GM21390 (cell line): ENCODE measurements around the gene ZNF621.

Experiments used
- ATAC-seq: cut with Tn5 transposase; IDR thresholded peaks from one replicate; pipeline ENCODE4 v1.9.1; 2021; ENCODE audit not compliant: unreplicated experiment

The ZNF621 gene

GRCh38 chr3:40524568-40525285, at the start of gene ZNF621:
Gene ZNF621 (plus strand): TSS chr3:40524960. CDS start chr3:40525841, 881 bp downstream.
- ATAC-seq = peak; percentile 98

GRCh38 chr3:40476478-40477470, 48.0 kb upstream of the ZNF621 start, which contains the start of gene ZNF619:
Gene ZNF619 (plus strand): TSS chr3:40477122. CDS start chr3:40477980, 858 bp downstream.
- peak; percentile 78 for ATAC-seq

GRCh38 chr3:40477666-40478065, 47.1 kb upstream of the ZNF621 start:
- no peak for ATAC-seq

GRCh38 chr3:40487172-40487571, 37.6 kb upstream of the ZNF621 start:
- no peak for ATAC-seq

GRCh38 chr3:40490916-40491315, 33.8 kb upstream of the ZNF621 start:
- ATAC-seq = no peak

GRCh38 chr3:40494698-40495097, 30.1 kb upstream of the ZNF621 start:
- ATAC-seq = no peak

- no peak for ATAC-seq
Observed at GRCh38 chr3:40497288-40497687, 27.5 kb upstream of the ZNF621 start.

GRCh38 chr3:40499952-40500351, 24.8 kb upstream of the ZNF621 start:
- no peak for ATAC-seq

GRCh38 chr3:40502034-40502433, 22.7 kb upstream of the ZNF621 start:
- ATAC-seq = no peak

GRCh38 chr3:40504636-40505430, 19.9 kb upstream of the ZNF621 start:
- ATAC-seq = no peak

- peak; percentile 82 for ATAC-seq
Observed at GRCh38 chr3:40505599-40506462, 18.9 kb upstream of the ZNF621 start, which contains the start of gene ZNF620. Gene ZNF620 (plus strand): TSS chr3:40506039. CDS start chr3:40506353, 314 bp downstream.

- ATAC-seq = no peak
Observed at GRCh38 chr3:40511031-40511718, 13.6 kb upstream of the ZNF621 start.

GRCh38 chr3:40516201-40516600, 8.6 kb upstream of the ZNF621 start:
- no peak for ATAC-seq

GRCh38 chr3:40518067-40518466, 6.7 kb upstream of the ZNF621 start:
- ATAC-seq = no peak

- ATAC-seq = no peak
Observed at GRCh38 chr3:40518848-40519247, 5.9 kb upstream of the ZNF621 start.

- ATAC-seq = no peak
Observed at GRCh38 chr3:40521254-40521653, 3.5 kb upstream of the ZNF621 start.

GRCh38 chr3:40523781-40524180, 979 bp upstream of the ZNF621 start:
- no peak for ATAC-seq

GRCh38 chr3:40524222-40524567, 565 bp upstream of the ZNF621 start:
- peak; percentile 10 for ATAC-seq

GRCh38 chr3:40528426-40528825, 3.7 kb downstream of the ZNF621 start:
- no peak for ATAC-seq
